ENCODE measurements around the gene CD8B. TPM values are rescaled to one million over a fixed set of nuclear protein-coding genes. Genes with fewer than 3 reads are reported as not detected.

Gene CD8B
- total and polyA plus RNA-seq, 2 of the 8 experiments (the other 6 are each of a cell fraction or from before 2014, with no cell fraction given): 0.35 to 0.63 TPM

GRCh38 chr2:86785456-86785855 lies 76.2 kb downstream of the CD8B start (continued):
- no peak for TF ChIP-seq ATF2 (IDR thresholded peaks at IDR 0.05; ENCODE audit: low read length)
- no peak for TF ChIP-seq JUN (IDR thresholded peaks at IDR 0.05; ENCODE audit: low read depth, low read length)
- TF ChIP-seq RBBP5 (IDR thresholded peaks at IDR 0.05; ENCODE audit: borderline replicate concordance, low read depth, low read length): no peak
- TF ChIP-seq ATF3 (IDR thresholded peaks at IDR 0.05; ENCODE audit: insufficient read depth, low read depth, low read length): no peak
- TF ChIP-seq USF2 (IDR thresholded peaks at IDR 0.05; ENCODE audit: low read length): no peak
- TF ChIP-seq RNF2 (IDR thresholded peaks at IDR 0.05; ENCODE audit: borderline replicate concordance, low read depth, low read length, missing control alignments, poor library complexity, severe bottlenecking): no peak
- TF ChIP-seq SP4 (IDR thresholded peaks at IDR 0.05; ENCODE audit: low read length): no peak

Measured in H1 (cell line).